Natural killer cell treated with Interleukin-12 subunit alpha and Interleukin-12 subunit beta and Interleukin-15 and Interleukin-18, amount 100 ng/mL, for 72 hours (primary cell): ENCODE results near the gene ARID3B. TPM values are rescaled to one million over a fixed set of nuclear protein-coding genes. Genes with fewer than 3 reads are reported as not detected.

ENCODE experiments used
- ATAC-seq, 2 donors: fragments of 150-1000 bp; cut with Tn5 transposase in 1 of 2; sonication (Bioruptor Pico), chemical (Tn5 transposase) in 1 of 2; 2 replicates each; pipeline ENCODE4 v1.10.0; 2021
- DNase-seq: peaks from one replicate; pipeline ENCODE4 v3.0.0; 2022; ENCODE audit warnings: low spot score
- H3K27ac Mint-ChIP-seq, 2 donors: 1 replicate in 1 of 2; 2 replicates in 1 of 2; pipeline ENCODE4 v1.8.0; 2022; ENCODE audit warnings: mixed read lengths in 2 of 2, mild to moderate bottlenecking in 1 of 2, moderate library complexity in 1 of 2
- H3K27me3 Mint-ChIP-seq, 2 donors: 1 replicate in 1 of 2; 2 replicates in 1 of 2; pipeline ENCODE4 v1.8.0; 2022; ENCODE audit warnings: mixed read lengths in 2 of 2
- H3K36me3 Mint-ChIP-seq: one replicate; pipeline ENCODE4 v1.8.0; 2022; ENCODE audit warnings: mixed read lengths
- H3K4me1 Mint-ChIP-seq, 2 donors: 1 replicate in 1 of 2; 2 replicates in 1 of 2; pipeline ENCODE4 v1.8.0; 2022; ENCODE audit warnings: low read depth in 2 of 2, mixed read lengths in 2 of 2, mild to moderate bottlenecking in 1 of 2
- H3K4me3 Mint-ChIP-seq: one replicate; pipeline ENCODE4 v1.8.0; 2022; ENCODE audit warnings: mixed read lengths
- H3K9me3 Mint-ChIP-seq: 2 replicates; pipeline ENCODE4 v1.8.0; 2022; ENCODE audit warnings: mixed read lengths
- total RNA-seq, 2 donors: library from RNA; stranded (reverse); gene quantifications; one replicate each; pipeline ENCODE4 v1.2.3, GENCODE V29; 2022

The ARID3B gene
- total RNA-seq, 2 donors from 2014 or later: 77.1 to 105 TPM

GRCh38 chr15:74643665-74644204 lies 102.7 kb downstream of the ARID3B start:
- no peaks in the 10 kb centered on the region for H3K9me3 Mint-ChIP-seq
- no peak overlapping the region for H3K4me3 Mint-ChIP-seq

GRCh38 chr15:74646480-74646879 lies 105.5 kb downstream of the ARID3B start:
- no peaks in the 10 kb centered on the region for H3K27me3 Mint-ChIP-seq
- no peaks in the 10 kb centered on the region for H3K36me3 Mint-ChIP-seq

More at GRCh38 chr15:74643665-74644204, 102.7 kb downstream of the ARID3B start:
- ATAC-seq (no peak), DNase-seq (no peak)
- Mint-ChIP-seq H3K36me3 (no peaks in the 10 kb centered on the region), H3K27ac (no peak overlapping the region), H3K4me1 (peaks cover 0 to 8% of the 10 kb centered on the region in 2 donors), H3K27me3 (no peaks in the 10 kb centered on the region)

More at GRCh38 chr15:74646480-74646879, 105.5 kb downstream of the ARID3B start:
- ATAC-seq: no peak
- no peaks in the 10 kb centered on the region for H3K9me3 Mint-ChIP-seq
- no peak for DNase-seq
- no peak overlapping the region for H3K4me3 Mint-ChIP-seq
- no peak overlapping the region for H3K27ac Mint-ChIP-seq
- peaks cover 5 to 15% of the 10 kb centered on the region in 2 donors for H3K4me1 Mint-ChIP-seq

Other genes starting within 250 kb of the ARID3B start
- 1 to 10 TPM in 1 of 2 donors, not detected in 1; 1.0 TPM for gene CYP11A1, start 173.6 kb upstream of the ARID3B start, total RNA-seq
- gene SEMA7A, start 107.3 kb upstream of the ARID3B start, total RNA-seq: 10 to 100 TPM; 32.1 to 40.8 TPM
- 10 to 100 TPM; 34.3 to 38.9 TPM for gene UBL7, start 80.1 kb upstream of the ARID3B start, total RNA-seq
- gene CLK3, start 74.6 kb downstream of the ARID3B start, total RNA-seq: 100 to 1,000 TPM; 148 TPM
- 10 to 100 TPM; 69.4 to 73.0 TPM for gene EDC3, start 154.8 kb downstream of the ARID3B start, total RNA-seq
- gene CYP1A1, start 184.3 kb downstream of the ARID3B start, total RNA-seq: 1 to 10 TPM; 3.2 to 4.6 TPM
- not detected for gene CYP1A2, start 207.6 kb downstream of the ARID3B start, total RNA-seq
- gene CSK, start 240.9 kb downstream of the ARID3B start, total RNA-seq: 100 to 1,000 TPM; 323 TPM